Stimulated activated CD4-positive, alpha-beta T cell treated with anti-CD3 and anti-CD28 coated beads, Interleukin-15, amount 100 ng/mL, for 48 hours (primary cell): Measurements from ENCODE around the gene SIGLEC6.
"Not testable (repeated sequence)": the region's sequence is repeated elsewhere in the genome, so short reads cannot be mapped to it uniquely, and the experiment has no call there.

ENCODE experiments used
- DNase-seq, 2 donors: peaks; one replicate each; pipeline ENCODE4 v3.0.0-alpha.2; 2020; ENCODE audit warnings: low read depth in 2 of 2

Gene SIGLEC6

GRCh38 chr19:51509823-51510660 lies 21.4 kb downstream of the SIGLEC6 start:
- no peak for DNase-seq

GRCh38 chr19:51508059-51508733 lies 23.3 kb downstream of the SIGLEC6 start:
- no peak for DNase-seq

- DNase-seq: no peak
These were observed 23.8 kb downstream of the SIGLEC6 start for GRCh38 chr19:51507640-51508058.

- no peak for DNase-seq
These were observed 24.3 kb downstream of the SIGLEC6 start for GRCh38 chr19:51507192-51507591.

- no peak for DNase-seq
These were observed 25.6 kb downstream of the SIGLEC6 start for GRCh38 chr19:51505904-51506303.

GRCh38 chr19:51503896-51504295 lies 27.6 kb downstream of the SIGLEC6 start:
- DNase-seq: no peak

- DNase-seq: no peak
These were observed 28.1 kb downstream of the SIGLEC6 start for GRCh38 chr19:51503286-51503817.

- DNase-seq: no peak
These were observed 29.7 kb downstream of the SIGLEC6 start, which contains the start of gene SIGLEC12 for GRCh38 chr19:51501594-51502263. SIGLEC12 (minus strand) TSS chr19:51501800; CDS start chr19:51501733, 67 bp downstream.

- not testable (repeated sequence) for DNase-seq
These were observed 30.5 kb downstream of the SIGLEC6 start for GRCh38 chr19:51500931-51501330.

- DNase-seq: no peak
These were observed 33.8 kb downstream of the SIGLEC6 start for GRCh38 chr19:51497666-51498065.

GRCh38 chr19:51493776-51494175 lies 37.7 kb downstream of the SIGLEC6 start:
- DNase-seq: no peak

- DNase-seq: no peak
These were observed 39.9 kb downstream of the SIGLEC6 start for GRCh38 chr19:51491586-51491985.

GRCh38 chr19:51490676-51491075 lies 40.8 kb downstream of the SIGLEC6 start:
- no peak for DNase-seq

- DNase-seq: peak in 1 of 2 donors; percentile 10
These were observed 42.4 kb downstream of the SIGLEC6 start for GRCh38 chr19:51489113-51489512.

GRCh38 chr19:51488491-51488890 lies 43.0 kb downstream of the SIGLEC6 start:
- DNase-seq: no peak

GRCh38 chr19:51485960-51486660 lies 45.4 kb downstream of the SIGLEC6 start:
- no peak for DNase-seq

GRCh38 chr19:51480590-51480989 lies 50.9 kb downstream of the SIGLEC6 start:
- DNase-seq: peak in 1 of 2 donors; percentile 10

- peak; percentile 36 to 43 for DNase-seq
These were observed 51.7 kb downstream of the SIGLEC6 start for GRCh38 chr19:51479531-51480331.

- DNase-seq: no peak
These were observed 52.9 kb downstream of the SIGLEC6 start, which contains the start of gene CEACAM18 for GRCh38 chr19:51478381-51479234. CEACAM18 (plus strand) TSS chr19:51478539.

- no peak for DNase-seq
These were observed 54.1 kb downstream of the SIGLEC6 start for GRCh38 chr19:51477344-51477743.
